Measurements from ENCODE around the gene KRTAP5-5.
"Not testable (repeated sequence)": the region's sequence is repeated elsewhere in the genome, so short reads cannot be mapped to it uniquely, and the experiment has no call there.

The KRTAP5-5 gene

DNA sequence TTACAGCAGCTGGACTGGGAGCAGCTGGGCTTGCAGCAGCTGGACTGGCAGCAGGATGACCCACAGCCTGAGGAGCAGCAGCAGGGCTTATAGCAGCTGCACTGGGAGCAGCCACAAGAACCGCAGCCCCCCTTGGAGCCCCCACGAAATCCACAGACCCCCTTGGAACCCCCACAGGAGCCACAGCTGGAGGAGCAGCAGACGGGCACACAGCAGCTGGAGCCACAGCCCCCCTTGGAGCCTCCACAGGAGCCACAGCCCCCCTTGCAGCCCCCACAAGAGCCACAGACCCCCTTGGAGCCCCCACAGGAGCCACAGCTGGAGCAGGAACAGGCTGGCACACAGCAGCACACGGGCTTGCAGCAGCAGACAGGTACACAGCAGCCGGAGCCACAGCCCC is 21.7 kb upstream of the KRTAP5-5 start:
- DNase-seq = not testable (repeated sequence)

DNA sequence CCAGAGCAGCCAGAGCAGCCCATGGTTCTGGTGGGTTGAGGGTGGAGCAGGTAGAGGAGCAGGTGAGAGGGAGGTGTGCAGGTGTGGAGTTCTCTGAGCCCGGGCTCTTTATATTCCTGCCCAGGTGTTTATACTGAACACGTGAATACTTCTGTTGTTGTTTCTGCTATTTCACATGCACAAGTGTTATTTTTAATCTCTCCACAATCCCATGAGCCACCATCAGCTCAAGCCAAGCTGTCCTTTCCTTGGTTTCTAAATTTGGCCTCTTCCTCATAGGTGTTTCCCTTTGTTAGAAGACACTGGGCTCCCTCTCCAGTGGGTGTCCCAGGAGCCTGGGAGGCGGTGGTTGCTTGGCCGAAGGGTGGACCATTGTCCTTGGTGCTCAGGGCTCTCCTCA is 21.2 kb upstream of the KRTAP5-5 start, which contains the start of gene KRTAP5-3:
Gene KRTAP5-3 (minus strand): TSS at position 101 of the 400 bp plus-strand sequence. CDS start 78 bp downstream, at position 23.
- no peak for DNase-seq

DNA sequence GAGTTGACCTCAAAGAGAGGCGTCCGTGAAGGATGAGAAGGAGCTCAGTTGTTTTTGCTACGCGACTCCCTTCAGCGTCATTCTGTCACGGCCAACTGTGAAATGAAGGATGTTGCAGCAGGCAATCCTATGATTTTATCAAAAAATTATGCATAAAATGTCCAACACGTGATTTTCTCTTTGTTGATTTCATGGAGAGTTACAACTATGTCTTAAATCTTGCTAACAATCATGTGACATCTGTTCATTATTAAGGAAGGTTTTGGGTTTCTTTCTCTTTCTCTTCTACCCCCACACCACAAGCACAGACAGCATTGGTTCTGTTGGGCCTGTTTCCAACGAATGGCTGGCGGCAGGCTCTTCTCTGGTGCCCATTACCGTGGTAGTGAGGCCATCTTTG is 11.3 kb upstream of the KRTAP5-5 start:
- no peak for DNase-seq

DNA sequence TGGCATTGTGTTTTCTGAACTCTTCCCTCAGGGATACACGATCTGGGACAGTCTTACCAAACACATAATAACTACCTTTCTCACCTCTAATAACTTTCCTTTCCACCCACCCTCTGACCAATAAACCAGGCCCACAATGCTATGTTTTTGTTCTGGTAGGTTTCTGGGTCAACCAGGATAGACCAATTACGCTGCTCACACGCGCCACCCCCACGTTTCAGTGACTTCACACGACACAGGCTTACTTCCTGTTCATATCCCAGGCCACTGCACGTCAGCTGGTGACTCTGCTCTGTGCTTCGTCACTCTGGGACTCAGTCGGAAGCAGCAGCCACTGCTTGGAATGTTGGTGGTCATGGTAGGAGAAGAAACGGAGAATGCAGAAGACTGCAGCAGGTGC is 10.1 kb upstream of the KRTAP5-5 start:
- DNase-seq = no peak

DNA sequence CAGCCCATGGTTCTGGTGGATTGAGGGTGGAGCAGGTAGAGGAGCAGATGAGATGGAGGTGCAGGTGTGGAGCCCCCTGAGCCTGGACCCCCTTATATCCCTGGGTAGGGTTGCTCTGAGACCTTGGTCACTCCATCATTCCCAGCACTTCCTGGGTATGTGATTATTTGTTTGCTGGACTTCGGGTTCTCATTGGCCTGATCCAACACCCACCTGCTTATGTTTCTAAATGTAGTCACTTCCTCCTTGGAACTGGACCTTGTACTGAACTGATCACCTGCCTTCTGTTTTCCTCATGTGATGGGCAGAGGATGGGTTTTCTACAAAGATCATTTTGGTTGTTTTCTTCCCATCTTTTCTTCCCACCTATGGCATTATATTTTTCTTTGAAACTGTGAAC is 7.5 kb upstream of the KRTAP5-5 start, which contains the start of gene KRTAP5-4:
Gene KRTAP5-4 (minus strand): TSS at position 53 of the 400 bp plus-strand sequence. CDS start 45 bp downstream, at position 8.
- DNase-seq = no peak

DNA sequence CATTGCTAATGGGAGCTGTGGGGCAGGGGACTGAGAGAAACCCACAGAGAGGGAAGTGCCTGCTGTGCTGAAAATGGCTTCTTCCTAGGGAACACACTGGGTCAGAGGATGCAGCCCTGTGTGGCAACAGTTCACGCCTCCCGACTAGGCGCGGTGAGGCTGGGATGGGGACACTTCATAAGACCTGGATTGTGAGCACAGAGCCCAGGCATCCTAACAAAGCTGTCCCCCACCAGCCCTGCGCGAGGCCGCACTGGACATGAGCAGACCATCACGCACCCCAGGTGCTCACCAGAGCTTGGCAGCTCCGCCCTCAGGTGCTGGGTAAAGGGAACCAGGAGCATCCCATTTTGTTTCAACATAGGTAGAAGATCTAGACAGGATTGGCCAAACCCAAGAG is 5.9 kb upstream of the KRTAP5-5 start:
- DNase-seq = no peak

DNA sequence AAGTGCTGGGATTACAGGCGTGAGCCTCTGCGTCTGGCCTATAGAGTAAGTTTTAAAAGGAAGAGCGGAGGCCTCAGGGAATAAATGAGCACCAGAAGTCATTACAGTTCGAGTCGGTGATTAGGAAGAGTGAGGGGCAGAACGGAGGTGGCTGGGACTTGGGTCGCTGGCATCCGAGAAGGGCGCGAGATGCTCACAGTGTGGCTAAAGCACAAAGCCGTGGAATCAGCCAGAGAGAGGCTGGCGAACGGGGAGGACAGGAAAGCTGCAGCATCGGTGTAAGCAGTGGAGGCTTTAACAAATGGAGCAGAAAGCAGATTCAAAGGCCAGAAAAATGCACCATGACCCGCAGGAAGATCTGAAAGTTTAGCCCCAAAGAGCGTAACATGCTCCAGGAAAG is 5.0 kb upstream of the KRTAP5-5 start:
- no peak for DNase-seq

DNA sequence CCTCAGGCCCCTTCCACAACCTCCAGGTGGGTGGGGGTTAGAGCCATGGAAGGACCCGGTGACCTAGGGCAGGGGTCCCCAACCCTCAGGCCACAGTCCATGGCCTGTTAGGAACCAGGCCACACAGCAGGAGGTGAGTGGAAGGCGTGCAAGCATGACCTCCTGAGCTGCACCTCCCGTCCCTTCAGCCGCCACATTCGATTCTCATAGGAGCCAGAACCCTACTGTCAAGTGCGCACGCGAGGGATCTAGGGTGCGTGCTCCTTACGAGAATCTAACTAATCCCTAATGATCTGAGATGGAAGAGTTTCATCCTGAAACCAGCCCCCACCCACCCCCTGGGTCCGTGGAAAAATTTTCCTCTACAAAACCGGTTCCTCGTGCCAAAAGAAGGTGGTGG is 4.0 kb upstream of the KRTAP5-5 start:
- DNase-seq = no peak

DNA sequence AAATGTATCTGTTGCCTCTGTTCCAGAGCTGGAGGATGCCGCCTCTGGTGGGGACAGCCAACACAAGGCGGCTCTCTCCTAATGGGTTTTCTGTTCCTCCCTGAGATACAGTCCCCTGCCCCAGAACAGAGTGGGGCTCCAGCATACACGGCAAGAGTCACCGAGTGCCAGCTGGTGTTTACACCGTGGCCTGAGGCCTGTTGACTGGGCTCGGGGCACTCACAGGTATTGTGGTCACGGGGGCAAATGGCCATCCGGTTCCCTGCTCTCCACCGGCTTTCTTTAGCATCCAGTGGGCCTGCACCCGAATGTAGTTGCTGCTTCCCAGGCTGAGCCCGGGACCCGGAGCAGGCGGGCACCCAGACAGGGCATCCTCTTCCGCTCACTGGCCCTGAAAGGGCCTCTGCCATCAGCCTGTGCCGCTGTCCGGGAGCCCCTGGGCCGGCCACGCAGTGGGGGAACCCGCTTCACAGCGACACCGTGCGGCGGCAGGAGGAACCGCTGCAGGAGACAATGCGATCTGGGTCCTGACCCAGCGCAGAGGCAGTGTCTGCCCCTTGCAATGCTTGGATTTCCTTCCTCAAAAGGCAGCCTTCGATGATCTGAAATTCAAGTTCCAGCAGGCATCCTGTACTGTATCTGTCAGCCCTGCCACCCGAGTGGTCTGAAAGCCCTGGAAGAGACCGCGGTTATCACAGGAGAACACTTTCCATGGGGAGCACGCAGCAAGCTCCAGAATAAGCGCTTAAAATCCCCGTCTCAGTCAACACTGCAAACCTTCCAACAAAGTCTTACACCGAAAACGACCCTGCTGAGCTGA is 859 bp upstream of the KRTAP5-5 start:
- peak; percentile 10 to 57 for DNase-seq

DNA sequence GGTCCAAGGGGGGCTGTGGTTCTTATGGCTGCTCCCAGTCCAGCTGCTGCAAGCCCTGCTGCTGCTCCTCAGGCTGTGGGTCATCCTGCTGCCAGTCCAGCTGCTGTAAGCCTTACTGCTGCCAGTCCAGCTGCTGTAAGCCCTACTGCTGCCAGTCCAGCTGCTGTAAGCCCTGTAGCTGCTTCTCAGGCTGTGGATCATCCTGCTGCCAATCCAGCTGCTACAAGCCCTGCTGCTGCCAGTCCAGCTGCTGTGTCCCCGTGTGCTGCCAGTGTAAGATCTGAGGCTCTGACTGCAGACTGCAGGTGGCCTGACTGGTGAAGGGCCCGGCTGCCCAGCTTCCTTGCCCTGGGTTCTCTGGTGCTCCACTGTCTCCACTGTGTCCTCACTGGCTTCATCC is 696 bp downstream of the KRTAP5-5 start:
- no peak for DNase-seq

DNA sequence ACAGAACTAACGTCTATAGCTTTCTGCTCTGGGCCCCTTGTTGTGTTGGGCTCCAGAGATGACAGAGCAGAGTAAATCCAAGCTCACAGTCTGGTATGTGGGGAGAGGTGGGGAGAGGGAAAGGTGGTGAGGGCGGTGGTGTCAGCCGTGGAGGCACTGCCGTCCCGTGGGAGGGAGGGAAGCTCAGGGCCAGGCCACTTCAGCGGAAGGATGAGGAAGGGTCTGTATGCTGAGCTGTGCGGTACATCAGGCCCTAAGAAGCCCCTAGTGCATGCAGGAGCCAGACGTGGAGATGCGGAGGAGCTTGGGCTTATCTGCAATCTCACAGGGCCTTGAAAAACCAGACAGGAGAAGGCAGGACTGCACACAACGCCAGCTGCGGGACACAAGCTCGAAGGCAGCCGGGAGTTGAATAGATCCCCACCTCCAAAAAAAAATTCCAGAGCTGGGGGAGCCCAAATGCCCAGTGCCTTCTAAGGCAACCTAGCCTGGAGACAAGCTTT is 1.5 kb downstream of the KRTAP5-5 start:
- no peak for DNase-seq

DNA sequence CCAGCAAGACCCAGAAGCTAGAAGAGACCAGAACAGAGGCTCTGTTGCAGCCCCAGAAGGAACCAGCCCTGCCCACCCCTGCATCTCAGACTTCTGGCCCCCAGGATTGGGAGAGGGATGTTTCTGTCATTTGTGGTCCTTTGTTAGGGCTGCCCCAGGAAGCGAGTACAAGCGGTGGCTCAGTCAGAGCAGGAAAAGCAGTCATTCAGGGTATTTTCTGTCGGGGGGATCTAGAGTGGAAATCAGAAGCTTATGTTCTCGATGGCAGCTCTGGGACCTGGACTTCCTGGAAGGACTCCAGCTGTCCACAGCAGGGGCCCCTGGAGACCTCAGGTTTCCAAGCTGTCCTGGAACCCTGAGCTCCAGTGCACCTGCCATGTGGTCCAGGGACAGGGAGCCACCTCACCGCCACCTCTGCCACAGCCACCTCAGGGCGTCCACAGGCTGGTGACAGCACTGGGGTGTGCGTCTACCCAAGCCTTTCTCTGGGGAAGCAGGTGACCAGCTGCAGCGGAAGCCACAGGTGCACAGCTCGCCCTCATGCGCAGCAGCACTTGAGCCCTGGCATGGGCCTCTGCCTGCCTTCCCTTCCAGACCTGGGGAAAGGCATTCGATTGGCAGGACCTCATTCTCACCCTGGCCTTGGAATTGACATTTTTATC is 2.6 kb downstream of the KRTAP5-5 start:
- no peak for DNase-seq

DNA sequence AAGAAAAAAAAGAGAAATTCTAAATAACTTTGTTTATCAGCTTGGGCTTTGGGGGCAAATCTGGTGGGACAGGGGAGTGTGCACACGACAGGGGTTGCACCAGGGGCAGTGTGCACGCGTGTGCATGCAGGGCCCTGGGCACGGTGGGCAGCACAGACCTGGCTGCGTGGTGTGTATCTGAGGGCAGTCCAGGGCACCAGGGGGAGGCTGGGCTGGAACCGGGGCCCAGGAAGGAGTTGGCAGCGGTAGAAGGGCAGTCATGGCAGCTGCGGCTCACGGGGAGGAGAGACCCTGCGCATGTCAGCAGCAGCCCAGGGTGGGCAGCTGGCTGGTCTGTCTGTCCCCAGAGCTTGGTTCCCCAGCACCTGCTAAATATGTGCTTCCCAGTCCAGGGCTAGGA is 4.3 kb downstream of the KRTAP5-5 start:
- no peak for DNase-seq

DNA sequence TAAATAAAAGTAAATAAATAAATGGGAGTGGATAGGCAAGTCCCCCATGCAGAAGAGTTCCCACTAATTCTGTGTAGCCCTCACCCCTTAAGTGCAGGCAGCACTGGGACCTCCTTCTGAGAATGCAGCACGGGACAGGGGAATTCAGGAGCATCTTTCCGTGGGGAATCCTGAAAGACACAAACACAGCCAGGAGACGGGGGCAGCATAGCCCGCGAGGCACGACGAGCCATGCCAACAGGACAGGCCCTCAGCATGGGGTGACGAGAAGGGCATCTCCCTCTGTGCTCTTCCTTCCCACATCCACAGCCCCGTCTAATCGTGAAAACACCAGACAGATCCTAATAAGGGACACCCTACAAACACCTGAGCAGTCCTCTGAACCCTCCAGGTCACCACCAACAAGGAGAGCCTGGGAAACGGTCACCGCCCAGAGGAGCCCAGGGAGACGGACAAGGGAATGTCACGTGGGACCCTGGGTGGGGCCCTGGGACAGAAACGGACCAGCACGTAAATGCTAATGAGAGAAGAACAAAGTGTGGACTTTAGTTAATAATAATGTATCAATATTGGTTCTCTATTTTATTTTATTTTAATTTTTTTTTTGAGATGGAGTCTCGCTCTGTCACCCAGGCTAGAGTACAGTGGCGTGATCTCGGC is 6.8 kb downstream of the KRTAP5-5 start:
- no peak for DNase-seq

DNA sequence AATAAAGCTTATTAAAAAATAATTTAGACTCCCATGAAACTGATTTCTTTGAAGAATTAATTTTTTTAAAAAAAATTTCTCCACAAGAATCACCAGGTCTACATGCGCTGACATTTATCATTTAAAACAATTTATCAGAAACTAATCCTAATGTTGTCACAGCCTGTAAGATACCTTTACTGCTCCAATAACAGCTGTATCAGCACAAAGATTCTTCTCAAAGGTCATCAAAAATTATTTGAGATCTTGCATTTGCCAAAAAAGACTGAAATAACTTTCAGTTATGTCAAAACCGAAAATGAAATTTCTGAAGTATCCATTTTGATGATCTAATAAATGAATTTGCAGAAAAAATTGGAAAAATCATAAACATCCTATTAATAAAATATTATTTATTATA is 8.1 kb downstream of the KRTAP5-5 start:
- DNase-seq = no peak

DNA sequence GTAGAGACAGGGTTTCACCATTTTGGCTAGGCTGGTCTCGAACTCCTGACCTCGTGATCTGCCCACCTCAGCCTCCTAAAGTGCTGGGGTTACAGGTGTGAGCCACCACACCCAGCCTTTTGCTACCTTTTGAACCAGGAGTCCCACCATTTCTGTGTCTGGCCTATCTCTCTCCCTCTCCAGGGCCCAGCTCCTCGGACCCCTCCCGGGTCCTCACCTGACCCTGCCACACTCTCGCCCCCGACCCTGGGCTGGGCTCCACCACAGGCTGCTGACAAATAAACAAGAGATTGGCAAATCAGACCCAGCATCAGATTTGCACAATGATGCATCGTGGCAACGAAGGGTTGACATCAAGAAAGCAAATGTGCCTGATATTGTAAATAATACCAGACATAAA is 8.8 kb downstream of the KRTAP5-5 start:
- DNase-seq = no peak

DNA sequence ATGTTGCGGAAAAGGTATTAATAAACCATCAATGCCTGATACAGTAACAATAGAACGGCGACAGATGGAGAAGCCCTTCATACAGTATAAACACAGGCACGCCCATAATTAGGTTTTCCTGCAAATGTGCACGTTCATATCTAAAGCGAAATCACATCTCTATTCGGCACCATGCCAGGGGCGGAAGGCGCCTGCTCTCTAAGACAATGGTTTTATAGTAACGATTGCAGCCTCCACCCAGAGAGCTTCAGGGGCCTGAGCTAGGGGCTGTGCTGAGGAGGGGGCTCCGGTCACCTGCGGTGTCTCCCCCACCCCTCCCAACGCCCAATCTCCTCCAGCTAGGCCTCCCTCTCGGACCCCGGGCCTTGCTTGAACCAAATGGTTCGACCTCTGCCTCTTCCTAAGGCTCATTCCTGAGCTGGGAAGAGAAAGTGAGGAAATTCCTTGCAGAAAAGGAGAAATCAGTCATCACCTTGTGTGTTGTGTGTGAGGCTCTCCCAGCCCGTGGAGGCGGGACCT is 9.6 kb downstream of the KRTAP5-5 start:
- DNase-seq = no peak

DNA sequence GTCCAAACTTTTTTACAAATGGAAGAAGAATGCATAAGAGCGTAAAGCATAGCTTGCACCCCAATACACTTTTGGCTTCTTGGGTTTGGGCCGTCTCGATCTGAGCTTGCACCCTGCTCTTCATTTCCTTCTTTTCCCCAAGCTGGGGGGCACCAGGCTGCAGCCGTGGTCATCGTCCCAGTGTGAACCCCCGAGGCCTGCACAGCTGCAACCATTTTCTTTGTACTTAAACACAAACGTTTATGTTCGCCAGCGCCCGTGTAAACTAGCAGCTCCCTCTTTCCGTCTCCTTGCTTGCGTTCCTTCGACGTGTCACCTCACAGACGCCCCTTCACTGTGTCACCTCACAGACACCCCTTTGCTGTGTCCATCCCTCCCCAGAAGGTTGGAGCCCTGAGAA is 10.1 kb downstream of the KRTAP5-5 start:
- DNase-seq = no peak

DNA sequence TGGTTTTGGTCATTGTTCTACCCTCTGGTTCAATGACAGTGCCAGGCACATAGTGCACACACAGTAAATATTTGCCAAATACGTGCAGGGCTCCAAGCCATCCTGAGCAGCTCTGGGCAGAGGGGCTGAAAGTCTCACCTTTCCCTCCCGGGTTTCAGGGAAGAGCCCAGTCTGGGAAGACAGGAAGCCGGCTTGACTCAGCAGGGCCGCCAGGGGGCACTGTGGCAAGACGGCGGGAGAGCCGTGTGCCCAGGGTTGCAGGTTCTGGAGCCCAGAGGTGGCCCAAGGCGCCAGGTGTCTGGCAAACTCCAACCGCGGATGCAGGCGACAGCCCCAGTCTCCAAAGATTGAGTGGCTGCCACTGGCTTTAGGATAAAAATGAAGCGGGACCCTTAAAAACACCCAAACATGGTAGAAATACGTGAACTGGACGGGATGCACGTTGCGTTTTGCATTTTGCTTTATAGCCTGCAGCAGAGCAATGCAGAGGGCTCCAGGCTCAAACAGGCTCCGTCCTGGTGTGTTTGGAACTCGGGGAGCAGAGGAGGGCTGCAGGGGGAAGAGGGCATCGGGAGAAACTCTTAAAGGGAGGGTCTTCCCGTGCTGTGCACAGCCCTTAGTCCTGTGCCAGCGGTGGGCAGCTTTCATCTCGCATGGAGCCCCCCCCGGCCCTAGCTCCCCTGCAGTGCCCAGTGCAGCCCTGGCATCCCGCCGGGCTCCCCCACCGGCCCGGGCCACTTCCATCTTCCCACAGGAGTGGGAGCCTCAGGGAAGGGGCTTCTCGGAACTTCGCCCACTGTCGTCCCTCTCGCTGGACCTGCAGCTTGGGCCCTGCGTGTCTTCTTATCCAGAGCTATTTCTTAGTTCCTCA is 10.7 kb downstream of the KRTAP5-5 start:
- DNase-seq = peak in 1 of 2 donors; percentile 32

DNA sequence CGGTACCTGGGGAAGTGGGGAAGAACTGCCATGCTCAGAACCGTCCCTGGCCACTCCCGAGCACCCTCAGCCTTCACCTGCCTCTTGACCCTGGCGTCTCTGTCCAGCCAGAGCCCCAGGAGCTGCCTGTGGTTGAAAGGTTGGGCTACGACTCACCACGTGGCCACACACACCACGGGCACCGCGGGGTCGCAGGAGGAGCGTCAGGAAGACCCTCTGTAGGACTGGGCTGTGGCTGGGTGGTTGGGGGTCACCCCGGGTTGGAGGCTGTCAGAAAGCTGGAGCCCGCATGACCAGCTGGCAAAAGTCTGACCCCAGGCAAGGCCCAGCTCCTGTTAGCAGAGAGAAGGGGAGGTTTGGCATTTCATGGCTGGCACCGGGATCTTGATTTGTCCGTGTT is 11.5 kb downstream of the KRTAP5-5 start:
- DNase-seq = no peak

DNA sequence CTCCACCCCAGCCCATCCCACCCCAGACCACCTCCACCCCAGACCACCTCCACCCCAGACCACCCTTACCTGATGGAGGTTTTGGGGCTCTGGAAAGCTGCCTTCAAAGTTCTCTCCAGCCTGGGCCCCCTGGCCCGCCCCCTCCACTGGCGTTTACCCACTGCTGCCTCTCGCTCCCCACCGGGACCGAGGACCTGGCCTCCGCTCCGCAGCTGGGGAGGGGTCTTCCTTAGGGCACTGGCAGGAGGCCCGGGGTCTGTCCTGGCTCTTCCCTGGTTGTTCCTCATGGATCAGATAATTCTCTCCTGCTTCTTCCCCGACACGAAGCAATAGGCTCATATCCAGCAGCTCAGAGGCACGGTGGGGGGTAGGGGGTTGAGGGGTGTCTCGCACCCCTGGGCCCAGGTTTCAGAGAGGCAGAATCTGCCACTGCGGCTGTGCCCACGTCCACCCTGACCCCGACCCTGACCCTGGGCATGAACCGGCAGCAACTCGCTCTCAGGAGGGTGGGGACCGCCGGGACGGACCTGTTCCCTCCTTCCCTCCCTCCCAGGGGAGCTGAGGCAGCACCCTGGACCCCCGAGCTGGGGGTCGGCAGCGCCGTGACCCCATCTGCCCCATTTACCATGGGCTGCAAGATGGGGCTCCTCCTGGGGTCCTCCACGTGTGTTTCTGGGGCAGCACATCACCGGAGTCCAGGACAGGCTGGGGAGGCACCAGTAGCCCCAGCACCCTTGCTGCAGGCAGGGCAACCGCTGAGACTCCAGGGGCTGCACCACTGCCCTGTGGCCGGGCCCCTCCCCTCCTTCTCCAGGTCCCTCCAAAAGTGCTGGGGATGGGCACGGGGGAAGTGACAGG is 12.9 kb downstream of the KRTAP5-5 start:
- no peak for DNase-seq

Data from bone marrow (tissue), 2 donors.